SHP77 treated with DMSO at 0.1 percent for 48 hours (cell line): ENCODE measurements around the gene KRT36.

Experiments
- DNase-seq: peaks from one replicate; lab custom pipeline; 2025; lab: John Stamatoyannopoulos, UW

Gene KRT36

DNA sequence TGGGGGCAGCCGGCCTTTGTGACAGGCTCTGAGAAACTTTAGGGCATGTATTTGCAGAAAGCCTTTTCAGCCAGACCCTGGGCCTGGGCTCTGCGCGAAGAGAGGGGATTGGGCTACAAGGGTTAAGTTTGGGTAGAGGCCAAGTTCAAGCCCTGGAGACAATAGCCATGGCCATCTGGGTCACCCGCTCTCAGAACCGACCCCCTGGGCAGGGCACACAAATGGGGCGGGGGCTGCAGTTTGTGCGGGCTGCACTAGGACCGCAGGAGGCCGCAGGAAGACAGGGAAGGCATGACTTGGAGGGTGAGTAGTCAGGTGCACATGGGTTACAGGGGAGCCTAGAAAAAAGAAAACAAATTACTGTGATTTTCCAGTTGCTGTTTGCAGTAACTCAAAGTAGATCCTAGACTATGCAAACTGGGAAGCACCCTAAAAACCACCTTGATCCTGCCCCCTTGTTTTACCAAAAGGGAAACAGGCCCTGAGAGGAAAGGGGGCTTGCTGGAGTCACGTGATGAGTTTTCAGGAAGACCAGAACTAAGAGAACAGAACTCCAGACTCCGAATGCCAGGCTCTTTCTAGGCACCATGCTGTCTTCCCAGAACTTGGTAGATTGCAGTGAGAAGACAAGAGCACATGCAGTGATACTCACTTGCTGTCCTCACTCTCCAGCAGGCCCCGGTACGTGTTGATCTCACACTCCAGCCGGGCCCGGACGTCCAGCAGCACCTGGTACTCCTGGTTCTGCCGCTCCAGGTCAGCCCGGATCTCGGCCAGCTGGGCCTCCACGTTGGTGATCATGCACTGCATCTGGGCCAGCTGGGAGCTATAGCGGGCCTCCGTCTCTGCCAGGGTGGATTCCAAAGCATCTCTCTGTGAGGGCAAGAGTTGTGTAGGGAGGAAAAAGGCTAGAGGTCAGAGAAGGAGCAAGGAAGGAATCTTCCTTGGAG lies 12.6 kb downstream of the KRT36 start:
- no peak for DNase-seq

DNA sequence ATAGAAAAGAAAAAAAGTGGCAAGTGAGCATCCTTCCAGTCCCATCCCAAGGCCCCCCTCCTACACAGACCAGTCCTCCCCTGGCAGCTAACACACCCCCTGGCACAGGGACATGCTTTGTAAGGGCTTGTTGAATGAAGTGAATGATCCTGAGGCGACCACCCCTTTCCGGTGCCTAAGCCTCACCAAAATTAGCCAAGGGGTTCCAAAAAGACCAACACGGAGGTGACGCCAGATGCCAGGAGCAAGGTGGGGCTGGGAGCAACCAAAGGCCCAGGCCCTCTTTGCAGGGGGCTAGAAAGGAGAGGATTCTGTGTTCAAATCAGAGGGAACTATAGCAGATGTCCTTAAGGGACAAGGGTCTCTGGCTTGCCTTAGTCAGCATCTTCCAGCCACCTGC lies 14.3 kb downstream of the KRT36 start:
- no peak for DNase-seq

DNA sequence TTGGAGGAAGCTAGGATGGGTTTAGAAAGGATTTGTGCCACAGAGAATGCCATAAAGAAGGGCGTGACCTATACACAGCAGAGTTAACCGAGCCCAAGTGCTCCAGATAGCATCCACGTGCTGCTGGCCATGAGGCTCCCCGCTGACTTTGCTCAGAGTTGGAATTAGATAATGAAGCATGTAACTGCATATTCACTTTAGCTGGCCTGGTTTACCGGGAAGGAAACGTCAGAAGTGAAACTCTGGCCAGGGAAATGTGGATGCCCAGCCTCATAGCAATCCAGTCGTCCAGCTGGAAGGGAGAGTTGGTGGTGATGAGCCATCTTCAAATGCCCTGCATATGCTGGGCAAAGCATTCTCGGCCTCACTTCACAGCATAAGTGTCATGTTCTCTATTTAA lies 14.8 kb downstream of the KRT36 start:
- no peak for DNase-seq

DNA sequence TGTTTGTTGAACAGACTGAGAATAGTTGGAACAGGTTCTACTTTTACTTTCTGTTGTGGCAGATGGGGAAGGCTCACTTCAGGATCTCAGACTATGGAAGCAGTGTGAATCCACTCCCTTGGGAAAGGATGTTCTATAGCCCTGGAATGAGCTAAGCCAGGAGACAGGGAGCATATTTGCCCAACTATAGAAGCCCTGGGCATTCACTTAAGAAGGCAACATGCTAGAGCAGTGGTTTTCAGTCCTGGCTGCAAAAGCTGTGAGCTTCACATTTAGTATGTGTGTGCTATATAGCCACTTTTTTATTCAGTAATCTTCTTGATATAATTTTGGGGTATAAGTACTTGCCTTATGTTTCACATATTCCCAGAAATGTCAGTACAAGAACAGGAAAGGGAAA lies 21.4 kb downstream of the KRT36 start:
- DNase-seq = no peak

DNA sequence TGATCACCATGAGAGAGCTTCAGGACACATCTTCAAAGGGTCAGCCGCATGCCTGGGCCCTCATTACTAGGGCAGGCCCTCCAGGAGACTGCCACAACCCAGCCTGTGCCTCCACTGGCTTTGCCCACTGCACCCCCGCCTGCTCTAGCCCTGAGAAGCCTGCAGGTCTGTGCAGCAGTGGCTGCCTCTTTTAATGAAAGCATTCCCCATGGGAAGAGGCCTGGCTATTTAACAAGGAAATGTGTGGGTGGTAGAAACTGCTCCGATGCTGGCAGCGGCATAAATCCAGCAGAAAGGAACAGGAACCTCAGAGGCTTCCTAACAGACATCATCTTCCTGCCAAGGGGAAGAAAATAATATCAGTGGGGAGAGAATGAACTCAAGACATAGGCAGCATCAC lies 22.1 kb downstream of the KRT36 start:
- no peak for DNase-seq

DNA sequence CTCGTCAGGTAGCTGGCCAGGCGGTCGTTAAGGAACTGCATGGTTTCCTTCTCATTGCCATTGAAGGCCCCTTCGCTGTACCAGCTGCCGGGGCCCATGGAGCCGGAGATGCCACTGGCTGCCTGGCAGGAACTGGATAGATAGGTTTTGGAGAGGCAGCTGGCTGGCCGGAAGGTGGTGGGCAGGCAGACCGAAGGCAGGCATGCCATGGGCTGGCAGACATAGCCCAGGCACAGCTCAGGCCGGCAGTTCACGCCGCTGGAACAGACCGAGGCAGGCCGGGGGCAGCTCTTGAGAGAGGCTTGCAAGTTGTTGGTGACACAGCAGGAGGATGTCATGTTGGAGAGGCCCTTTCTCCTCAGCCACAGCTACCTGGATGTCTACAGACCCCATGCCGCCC lies 22.7 kb downstream of the KRT36 start, which contains the start of gene KRT32:
Gene KRT32, minus strand, starts transcription at position 399 of the 400 bp plus-strand sequence. Its CDS starts 61 bp downstream, at position 338.
- DNase-seq = no peak

DNA sequence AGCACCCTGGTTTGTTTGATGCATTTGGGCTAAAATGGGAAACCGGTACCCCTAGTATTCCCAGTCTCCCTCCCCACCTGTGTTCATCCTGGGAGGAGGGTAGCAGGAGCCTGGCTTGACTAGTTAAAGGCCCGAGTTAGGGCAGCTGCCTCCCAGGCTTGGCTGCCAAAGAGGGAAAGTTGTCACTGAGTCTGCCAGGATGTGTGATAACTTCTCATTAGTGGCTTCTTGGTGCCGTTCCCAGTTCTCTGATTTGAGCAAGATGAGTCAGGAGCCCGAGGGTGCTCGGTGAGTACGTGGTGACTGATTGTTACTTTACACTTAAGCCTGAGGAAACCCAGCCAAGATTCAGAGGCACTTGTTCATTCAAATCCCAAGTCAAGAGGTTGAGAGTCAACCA lies 25.0 kb downstream of the KRT36 start:
- DNase-seq = no peak

DNA sequence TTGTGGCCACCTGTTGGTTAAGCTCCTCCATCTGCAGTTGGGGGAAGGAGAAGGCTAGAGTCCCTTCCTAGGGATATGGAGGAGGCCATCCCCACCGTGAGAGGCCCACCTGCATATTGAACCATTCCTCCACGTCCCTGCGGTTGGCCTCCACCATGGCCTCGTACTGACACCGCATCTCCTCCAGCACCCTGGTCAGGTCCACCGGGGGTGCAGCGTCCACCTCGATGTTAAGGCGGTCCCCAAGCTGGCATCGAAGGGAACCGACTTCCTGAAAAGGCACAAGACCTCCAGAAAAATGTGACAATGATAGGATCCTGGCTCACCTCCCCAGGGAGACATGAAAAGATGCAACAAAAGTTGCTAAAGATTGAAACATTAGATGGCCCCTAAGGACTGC lies 25.5 kb downstream of the KRT36 start:
- DNase-seq = no peak

DNA sequence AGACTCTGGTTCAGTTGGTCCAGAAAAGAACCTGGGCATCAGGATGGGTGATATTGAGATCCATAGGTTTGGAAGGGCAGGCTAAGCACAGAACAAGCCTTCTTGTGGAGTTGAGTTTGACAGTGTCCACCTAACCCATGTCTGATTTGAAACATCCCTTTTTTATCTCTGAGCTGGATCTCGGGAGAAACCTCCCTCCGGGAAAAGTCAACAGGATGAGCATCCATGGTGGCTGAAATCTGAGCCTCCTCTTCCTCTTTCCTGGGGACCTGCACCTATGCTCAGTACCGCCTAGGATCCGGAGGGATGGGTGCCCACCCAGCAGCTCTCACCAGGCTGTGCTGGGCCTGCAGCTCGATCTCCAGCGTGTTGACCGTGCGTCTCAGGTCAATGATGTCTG lies 26.0 kb downstream of the KRT36 start:
- no peak for DNase-seq

DNA sequence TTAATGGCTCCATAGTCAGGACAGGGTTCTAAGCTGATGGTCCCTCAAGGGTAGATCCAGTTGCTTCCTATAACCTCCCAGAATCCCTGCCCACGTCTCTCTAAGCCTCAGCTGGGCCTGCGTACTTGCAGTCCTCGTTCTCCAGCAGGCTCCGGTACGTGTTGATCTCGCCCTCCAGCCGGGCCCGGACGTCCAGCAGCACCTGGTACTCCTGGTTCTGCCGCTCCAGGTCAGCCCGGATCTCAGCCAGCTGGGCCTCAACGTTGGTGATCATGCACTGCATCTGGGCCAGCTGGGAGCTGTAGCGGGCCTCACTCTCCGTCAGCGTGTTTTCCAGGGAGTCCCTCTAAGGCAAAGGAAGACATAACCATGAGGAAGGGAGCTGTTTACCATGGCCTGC lies 27.0 kb downstream of the KRT36 start:
- DNase-seq = no peak

DNA sequence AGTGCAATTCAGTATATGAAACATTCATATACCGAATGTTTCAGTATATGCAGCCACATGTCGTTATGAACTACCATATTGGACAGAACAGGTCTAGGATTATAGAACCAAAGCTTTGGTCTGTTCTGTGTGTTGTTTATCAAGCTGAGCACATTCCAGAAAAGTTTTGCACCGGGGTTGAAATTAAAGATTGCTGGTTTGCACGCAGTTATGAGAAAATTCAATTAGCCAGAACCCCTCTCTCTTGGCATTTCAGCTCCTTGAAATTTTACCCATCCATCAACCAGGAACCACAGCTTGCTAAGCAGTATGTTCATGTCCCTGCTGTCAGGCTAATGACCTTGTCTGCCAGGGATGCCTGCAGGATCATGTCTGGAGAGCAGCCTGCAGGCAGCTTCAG lies 32.0 kb downstream of the KRT36 start:
- no peak for DNase-seq

DNA sequence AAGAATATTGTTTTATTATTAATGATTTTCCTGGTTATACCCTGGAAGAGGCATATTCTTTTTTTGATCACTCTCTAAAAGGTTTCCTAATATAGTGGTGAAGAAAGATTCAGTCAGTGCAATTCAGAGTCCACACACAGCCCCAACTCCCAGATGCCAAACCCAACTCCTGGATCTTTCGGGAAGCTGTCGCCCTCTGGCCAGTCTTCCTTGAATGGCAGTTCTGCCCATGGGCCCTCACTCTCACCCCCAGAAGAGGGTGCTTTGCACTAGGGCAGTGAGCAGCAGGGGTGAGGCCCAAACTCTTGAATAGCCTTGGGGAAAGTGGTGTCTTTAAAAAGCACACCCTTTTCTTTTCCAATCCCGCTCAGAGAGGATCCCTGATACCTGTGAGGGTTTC lies 33.5 kb downstream of the KRT36 start:
- DNase-seq = no peak

DNA sequence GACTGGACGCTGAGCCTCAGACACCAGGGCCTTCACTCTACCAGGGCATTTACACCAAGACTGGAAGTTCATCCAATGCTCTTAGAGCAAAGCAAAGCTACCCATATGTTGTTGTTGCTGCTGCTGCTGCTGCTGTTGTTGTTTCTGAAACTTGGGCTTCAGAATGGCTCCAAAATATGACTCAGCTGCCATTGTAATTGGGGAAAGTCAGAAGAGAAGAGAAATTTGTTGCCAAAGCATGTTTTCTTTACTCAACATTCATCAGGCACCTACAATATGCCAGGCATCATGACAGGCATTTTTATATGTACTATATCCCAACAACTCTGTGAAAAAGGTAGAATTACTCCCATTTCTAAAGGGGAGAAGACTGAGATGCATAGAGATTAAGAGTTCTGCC lies 34.5 kb downstream of the KRT36 start:
- no peak for DNase-seq

DNA sequence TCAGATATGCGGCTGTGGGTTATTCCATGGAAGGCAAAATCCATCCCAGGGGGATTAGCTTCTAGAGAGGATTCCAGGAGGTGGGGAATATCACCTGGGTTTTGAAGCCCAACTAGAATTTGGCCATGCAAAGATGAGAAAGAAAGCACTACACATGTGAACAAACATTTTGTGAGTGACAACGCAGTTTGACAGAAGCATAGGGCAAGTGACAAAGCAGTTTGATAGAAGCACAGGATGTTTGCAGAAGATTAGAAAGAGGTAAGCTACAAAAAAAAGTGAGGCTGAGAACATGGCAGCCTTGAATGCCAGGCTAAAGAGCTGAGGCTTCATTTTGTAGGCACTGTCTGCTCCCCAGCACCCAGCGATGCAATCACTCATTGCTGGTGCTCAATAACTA lies 36.6 kb downstream of the KRT36 start:
- no peak for DNase-seq

DNA sequence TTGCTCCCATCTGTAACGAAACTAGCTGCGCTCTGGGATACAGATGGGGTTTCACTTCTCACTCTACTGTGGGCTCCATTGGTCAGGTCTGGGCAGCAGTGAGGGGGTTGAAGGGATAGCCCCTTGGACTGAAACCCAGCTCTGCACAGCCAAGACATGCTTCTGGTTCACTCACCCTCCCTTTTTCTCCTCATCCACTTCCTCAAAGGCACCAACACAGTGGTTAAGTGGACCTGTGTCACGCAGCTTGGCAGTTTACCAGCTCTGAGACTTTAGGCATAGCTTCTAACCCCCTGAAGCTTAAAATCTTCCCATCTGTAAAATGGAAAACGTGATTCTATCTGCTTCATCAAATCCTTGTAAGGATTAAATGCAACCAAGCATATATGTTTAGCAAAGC lies 37.4 kb downstream of the KRT36 start:
- no peak for DNase-seq

DNA sequence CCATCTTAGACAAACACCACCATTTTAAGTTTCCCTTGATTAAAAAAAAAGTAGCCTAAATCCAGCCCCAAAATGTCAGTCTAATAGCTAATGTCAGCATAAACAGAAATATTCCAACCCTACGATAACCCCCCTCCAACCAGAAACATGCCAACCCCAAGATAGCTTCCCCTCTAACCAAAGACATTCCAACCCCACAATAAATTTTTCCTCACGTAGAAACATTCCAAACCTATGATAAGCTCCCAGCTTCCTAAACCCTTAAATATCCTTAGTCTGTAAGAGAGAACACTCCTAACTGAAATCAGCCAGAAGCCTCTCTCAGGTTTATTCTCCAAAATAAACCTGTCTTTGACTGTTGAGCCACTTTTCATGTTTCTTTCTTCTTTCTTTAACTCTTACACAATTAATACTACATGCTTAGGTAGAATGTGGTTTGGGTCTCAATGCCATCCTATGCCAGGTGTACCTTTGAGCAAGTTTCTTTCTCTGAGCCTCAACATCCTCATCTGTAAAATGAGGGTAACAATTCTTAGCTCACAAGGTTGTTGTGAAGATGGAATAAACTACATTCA lies 38.5 kb downstream of the KRT36 start:
- no peak for DNase-seq

DNA sequence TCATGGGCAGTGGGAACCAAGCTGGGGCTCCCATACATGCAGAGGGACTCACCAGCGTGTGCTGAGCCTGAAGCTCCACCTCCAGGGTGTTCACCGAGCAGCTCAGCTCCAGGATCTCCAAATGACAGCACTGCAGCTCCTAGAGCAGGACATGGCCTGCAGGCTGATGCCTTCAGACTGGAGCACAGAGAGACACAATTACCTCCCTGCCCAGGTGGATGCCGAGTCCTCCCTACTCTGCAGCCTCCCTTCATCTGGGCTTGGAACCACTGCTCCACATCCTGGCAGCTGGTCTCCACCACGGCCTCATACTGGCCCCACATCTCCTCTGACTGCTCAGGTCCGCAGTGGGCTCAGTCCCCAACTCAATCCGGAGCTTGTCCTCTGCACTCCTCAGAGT lies 40.7 kb downstream of the KRT36 start:
- DNase-seq = no peak

DNA sequence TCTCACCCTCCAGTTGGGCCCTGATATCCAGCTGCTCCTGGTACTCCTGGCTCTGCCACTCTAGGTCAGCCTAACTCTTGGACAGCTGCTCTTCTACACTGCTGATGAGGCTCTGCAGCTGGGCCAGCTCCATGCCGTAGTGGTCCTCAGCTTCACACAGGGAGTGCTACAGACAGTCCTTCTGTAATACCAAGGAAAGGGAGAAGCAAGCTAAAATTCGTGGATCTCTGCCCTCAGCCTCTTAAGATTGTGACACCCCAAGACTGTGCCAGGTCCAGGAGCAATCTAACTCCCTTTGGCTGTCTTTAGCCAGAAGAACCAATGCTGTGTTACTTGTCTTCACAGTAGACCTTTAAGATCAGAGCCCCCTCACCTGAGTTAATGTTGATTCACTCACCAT lies 41.2 kb downstream of the KRT36 start:
- DNase-seq = no peak

DNA sequence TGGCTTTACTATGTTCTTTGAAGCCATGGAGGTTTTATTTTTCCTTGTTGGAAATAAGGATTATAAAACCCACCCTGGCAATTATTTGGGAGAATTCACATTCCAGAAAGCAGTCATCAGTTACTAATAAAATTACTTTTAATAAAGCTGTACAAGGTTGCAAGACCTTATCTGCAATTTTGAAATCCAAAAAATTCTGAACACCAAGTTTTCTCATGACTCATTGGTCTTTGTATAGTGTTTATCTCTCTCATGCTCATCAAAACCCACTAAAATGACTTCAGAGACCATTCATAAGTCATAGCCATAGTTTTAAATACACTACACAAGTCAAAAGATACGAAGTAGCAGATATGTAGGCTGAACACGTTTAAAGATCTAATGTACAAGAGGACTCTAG lies 42.9 kb downstream of the KRT36 start:
- no peak for DNase-seq

DNA sequence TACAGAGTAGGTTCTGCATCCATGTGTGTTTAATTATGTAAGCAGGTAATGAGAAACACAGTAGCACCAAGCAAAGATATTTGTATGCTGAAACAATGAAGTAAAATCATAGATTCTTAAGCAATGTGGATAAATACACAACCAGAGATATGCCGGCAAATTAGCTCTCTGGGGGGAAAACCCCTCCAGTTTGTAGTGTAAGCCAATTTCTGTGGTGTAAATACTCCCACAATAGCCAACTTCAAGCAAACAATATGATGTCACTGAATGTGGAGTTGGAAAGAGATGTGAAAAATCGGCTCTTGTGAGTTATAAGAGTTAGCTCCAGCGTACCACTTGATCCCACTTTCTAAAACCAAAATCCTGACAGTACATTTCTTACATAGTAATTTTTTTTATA lies 45.1 kb downstream of the KRT36 start:
- no peak for DNase-seq

DNA sequence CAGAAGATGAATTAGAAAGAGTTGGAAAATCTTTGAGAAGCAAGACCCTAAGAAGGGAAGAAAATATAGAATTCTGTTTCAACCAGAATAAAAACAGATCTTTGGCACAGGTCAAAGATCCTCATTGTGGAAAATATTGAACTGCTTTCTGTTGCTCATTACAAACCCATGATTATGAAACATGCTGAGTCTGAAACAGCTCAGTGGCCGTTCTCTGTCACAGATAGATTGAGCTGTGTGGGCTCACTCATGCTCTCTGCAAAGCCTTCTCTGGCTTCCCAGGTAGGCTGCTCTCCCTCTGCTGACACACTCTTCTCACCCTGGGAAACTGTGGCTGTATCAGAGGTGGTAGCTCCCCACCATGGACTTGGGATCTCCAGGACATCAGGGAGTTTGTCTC lies 45.5 kb downstream of the KRT36 start:
- DNase-seq = no peak

DNA sequence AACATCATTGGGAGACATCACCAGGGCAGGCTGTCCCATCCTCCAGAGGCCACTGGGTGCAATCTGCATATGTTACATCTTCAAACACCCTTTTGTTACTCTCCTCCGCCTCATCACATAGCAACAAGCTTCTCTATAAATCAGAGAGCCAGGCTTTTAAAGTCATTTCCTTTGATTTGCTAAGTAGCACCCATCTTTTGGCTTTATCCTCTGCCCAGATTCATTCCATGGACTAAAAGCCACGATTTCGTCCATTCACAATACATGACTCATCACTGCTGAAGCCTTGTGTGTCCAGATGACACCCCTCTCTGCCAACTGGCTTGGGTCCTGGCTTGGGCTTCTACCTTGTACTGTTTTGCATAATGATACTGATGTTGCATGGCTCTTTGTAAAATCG lies 47.0 kb downstream of the KRT36 start:
- DNase-seq = no peak

DNA sequence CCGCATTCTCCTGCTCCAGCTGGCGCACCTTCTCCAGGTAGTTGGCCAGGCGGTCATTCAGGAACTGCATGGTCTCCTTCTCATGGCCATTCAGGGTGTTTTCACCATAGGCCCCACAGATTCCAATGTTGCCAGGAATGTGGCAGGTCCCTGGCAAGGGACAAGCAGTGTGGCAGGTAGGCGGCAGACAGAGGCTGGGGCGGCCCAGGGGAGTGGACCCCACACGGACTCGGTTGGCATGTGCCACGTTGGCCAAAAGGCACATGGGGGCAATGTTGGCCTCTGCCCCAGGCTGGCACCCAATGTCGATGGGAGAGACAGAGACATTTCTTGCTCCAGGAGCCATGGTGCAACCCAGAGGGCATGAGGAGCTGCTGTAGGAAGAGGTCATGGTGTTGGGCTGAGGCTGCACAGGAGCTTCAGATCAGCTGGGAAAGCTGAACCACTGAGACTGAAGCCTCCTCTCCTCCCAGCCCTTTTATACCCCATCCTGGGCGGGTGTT lies 49.1 kb downstream of the KRT36 start, which contains the start of gene KRT38:
Gene KRT38, minus strand, starts transcription at position 453 of the 503 bp plus-strand sequence. Its CDS starts 62 bp downstream, at position 391.
- DNase-seq = no peak
